Body of pancreas (tissue), 4 donors: ENCODE results near the gene MCUR1. TPM values are rescaled to one million over a fixed set of nuclear protein-coding genes. Genes with fewer than 3 reads are reported as not detected.
"Not testable (repeated sequence)": the region's sequence is repeated elsewhere in the genome, so short reads cannot be mapped to it uniquely, and the experiment has no call there.

Experiments
- ATAC-seq: fragments of 150-250 bp; one replicate; pipeline ENCODE4 v1.9.1; 2016
- DNase-seq, 4 donors: peaks; one replicate each; pipeline ENCODE4 v3.0.0-alpha.2; 2019
- H3K27ac ChIP-seq, 4 donors: fragments of 200-600 bp; sonication (generic); 1 replicate in 3 of 4; 2 replicates in 1 of 4; pipeline versions ENCODE4 v1.5.1 to v1.6.1; 2016 to 2019; ENCODE audit warnings: mild to moderate bottlenecking in 1 of 4, mixed read lengths in 1 of 4, moderate library complexity in 1 of 4
- H3K27me3 ChIP-seq, 2 donors: fragments of 200-600 bp; sonication (generic); one replicate each; pipeline ENCODE4 v1.6.0; 2016; ENCODE audit warnings: mild to moderate bottlenecking in 1 of 2
- H3K36me3 ChIP-seq, 2 donors: fragments of 200-600 bp; sonication (generic); replicated peaks in 1 of 2; 2 replicates each; pipeline ENCODE4 v1.5.1; 2016; ENCODE audit warnings: low read depth in 2 of 2; ENCODE audit not compliant: insufficient read depth in 1 of 2
- H3K4me1 ChIP-seq: fragments of 200-600 bp; sonication (generic); one replicate; pipeline ENCODE4 v1.6.0; 2016
- H3K4me3 ChIP-seq, 2 donors: fragments of 200-600 bp; sonication (generic); 1 replicate in 1 of 2; 2 replicates in 1 of 2; pipeline ENCODE4 v1.5.1; 2016 to 2019
- H3K9me3 ChIP-seq, 3 donors: fragments of 200-600 bp; sonication (generic); 1 replicate in 2 of 3; 2 replicates in 1 of 3; pipeline ENCODE4 v1.5.1; 2016
- CTCF ChIP-seq, 7 experiments: fragments of 450-650 bp in 4 of 7; fragments of 200-600 bp in 3 of 7; sonication (generic) in 3 of 7; IDR thresholded peaks; one replicate each; pipeline ENCODE4 v1.5.1; 2016 to 2019; ENCODE audit warnings: antibody characterized with exemption in 7 of 7
- POLR2A ChIP-seq, 3 donors: fragments of 450-650 bp; IDR thresholded peaks; one replicate each; pipeline ENCODE4 v1.6.1; 2016; ENCODE audit warnings: antibody characterized with exemption in 3 of 3, mild to moderate bottlenecking in 2 of 3
- WGBS, 2 donors: methylation state at CpG; one replicate each; pipeline ENCODE4 v1.1.5; 2017; 5-methylcytosine and 5-hydroxymethylcytosine counted together
- intact Hi-C: fragments of 100-400 bp; cut with DNase I; formaldehyde crosslinking; loops from one replicate; pipeline ENCODE4 v1.15.1; 2023
- total RNA-seq, 2 donors: library from RNA; depleted of rRNA; stranded (reverse); fragments of >200 nt; gene quantifications; one replicate each; pipeline ENCODE4 v1.1.0, GENCODE V29; 2016

The MCUR1 gene
- total RNA-seq, 2 donors from 2014 or later = 10.4 to 20.8 TPM

GRCh38 chr6:13778028-13778427, 36.3 kb downstream of the MCUR1 start:
- ATAC-seq (no peak), DNase-seq (no peak)
- Histone ChIP-seq H3K27ac (no peak overlapping the region), H3K4me3 (no peak overlapping the region), H3K4me1 (no peaks in the 10 kb centered on the region), H3K36me3 (no peaks in the 10 kb centered on the region), H3K27me3 (no peaks in the 10 kb centered on the region), H3K9me3 (no peaks in the 10 kb centered on the region)
- intact Hi-C loops = no loop called here
- TF ChIP-seq CTCF (IDR thresholded peaks at IDR 0.05) = no peak
- TF ChIP-seq POLR2A (IDR thresholded peaks at IDR 0.05) = no peak
- WGBS, 2 donors = 87 to 90% methylated on average over 6 of the region's 6 CpGs

GRCh38 chr6:13776602-13777001, 37.8 kb downstream of the MCUR1 start:
- no peaks in the 10 kb centered on the region for H3K36me3 ChIP-seq
- no peak for DNase-seq
- intact Hi-C loops = no loop called here
- no peaks in the 10 kb centered on the region for H3K9me3 ChIP-seq
- H3K4me3 ChIP-seq = no peak overlapping the region
- no peaks in the 10 kb centered on the region for H3K4me1 ChIP-seq
- TF ChIP-seq CTCF (IDR thresholded peaks at IDR 0.05) (no peak), POLR2A (IDR thresholded peaks at IDR 0.05) (no peak)
- ATAC-seq = no peak
- whole genome bisulfite sequencing, 2 donors = 79 to 81% methylated on average over 9 of the region's 9 CpGs
- H3K27me3 ChIP-seq = no peaks in the 10 kb centered on the region
- H3K27ac ChIP-seq = no peak overlapping the region

GRCh38 chr6:13775466-13775865, 38.9 kb downstream of the MCUR1 start:
- H3K4me1 ChIP-seq, DNase-seq, H3K27ac ChIP-seq, H3K36me3 ChIP-seq, H3K9me3 ChIP-seq, H3K27me3 ChIP-seq, intact Hi-C loops, H3K4me3 ChIP-seq, ATAC-seq: not testable (repeated sequence)
- 85 to 86% methylated on average over 9 of the region's 9 CpGs for WGBS, 2 donors

- H3K9me3 ChIP-seq, H3K4me3 ChIP-seq, DNase-seq, H3K27me3 ChIP-seq, H3K4me1 ChIP-seq, intact Hi-C loops, ATAC-seq, H3K27ac ChIP-seq, H3K36me3 ChIP-seq: not testable (repeated sequence)
- WGBS, 2 donors = 95% methylated on average over 14 to 35 of the region's 35 CpGs
These were observed 41.9 kb downstream of the MCUR1 start for GRCh38 chr6:13772358-13773030.

GRCh38 chr6:13769655-13770053, 44.7 kb downstream of the MCUR1 start:
- ATAC-seq = no peak
- DNase-seq = no peak
- WGBS, 2 donors = 69 to 75% methylated on average over 23 to 27 of the region's 27 CpGs
- Histone ChIP-seq H3K4me3 (no peak overlapping the region), H3K36me3 (no peaks in the 10 kb centered on the region), H3K4me1 (peaks cover 3% of the 10 kb centered on the region), H3K9me3 (no peaks in the 10 kb centered on the region), H3K27me3 (no peaks in the 10 kb centered on the region), H3K27ac (no peak overlapping the region)
- intact Hi-C loops = no loop called here
- TF ChIP-seq CTCF (IDR thresholded peaks at IDR 0.05) (no peak), POLR2A (IDR thresholded peaks at IDR 0.05) (no peak)

- Histone ChIP-seq H3K9me3 (no peaks in the 10 kb centered on the region), H3K27ac (no peak overlapping the region), H3K36me3 (no peaks in the 10 kb centered on the region), H3K27me3 (no peaks in the 10 kb centered on the region), H3K4me1 (peaks cover 3% of the 10 kb centered on the region), H3K4me3 (no peak overlapping the region)
- no peak for TF ChIP-seq POLR2A (IDR thresholded peaks at IDR 0.05)
- no peak for TF ChIP-seq CTCF (IDR thresholded peaks at IDR 0.05)
- intact Hi-C loops = no loop called here
- no peak for ATAC-seq
- no peak for DNase-seq
- WGBS, 2 donors = 75 to 88% methylated on average over 11 to 33 of the region's 47 CpGs
These were observed 45.2 kb downstream of the MCUR1 start for GRCh38 chr6:13769034-13769654.
